ENCODE results near the gene DBR1.

- TF ChIP-seq POLR2A (IDR thresholded peaks at IDR 0.05) (no peak), CTCF (IDR thresholded peaks at IDR 0.05 in 4 of 5, conservative IDR thresholded peaks at IDR 0.05 in 1 of 5) (no peak)
Observed at GRCh38 chr3:138132239-138132638, 42.5 kb downstream of the DBR1 start, which contains the start of gene A4GNT.
